HCT116 (cell line): ENCODE data around the gene MRPL18.

Experiments used
- CTCF ChIP-seq, 3 experiments: fragments of 200-600 bp in 1 of 3; sonication (generic) in 1 of 3; IDR thresholded peaks in 2 of 3; conservative IDR thresholded peaks in 1 of 3; 2 replicates each; pipeline ENCODE4 v1.5.1; 2012 to 2017; ENCODE audit warnings: low read depth in 2 of 3, low read length in 2 of 3, antibody characterized with exemption in 1 of 3, borderline replicate concordance in 1 of 3, control low read depth in 1 of 3, mild to moderate bottlenecking in 1 of 3, mixed read lengths in 1 of 3, mixed run types in 1 of 3, moderate library complexity in 1 of 3; ENCODE audit not compliant: insufficient read depth in 1 of 3
- POLR2A ChIP-seq: IDR thresholded peaks from 2 replicates; pipeline ENCODE4 v1.7.0; 2011; ENCODE audit warnings: borderline replicate concordance; ENCODE audit not compliant: insufficient read depth, insufficient read length; ENCODE audit errors: extremely low read depth
- POLR2AphosphoS5 ChIP-seq: IDR thresholded peaks from 2 replicates; pipeline ENCODE4 v1.6.1; 2011; ENCODE audit warnings: mild to moderate bottlenecking, low read depth, low read length, moderate library complexity
- RAD21 ChIP-seq: IDR thresholded peaks from 2 replicates; pipeline ENCODE4 v1.6.1; 2012; ENCODE audit warnings: low read depth, mild to moderate bottlenecking
- REST ChIP-seq: IDR thresholded peaks from 2 replicates; pipeline ENCODE4 v1.6.1; 2012; ENCODE audit warnings: low read depth
- SIN3A ChIP-seq: IDR thresholded peaks from 2 replicates; pipeline ENCODE4 v1.6.1; 2012; ENCODE audit warnings: low read depth
- SP1 ChIP-seq: IDR thresholded peaks from 2 replicates; pipeline ENCODE4 v1.6.1; 2012; ENCODE audit warnings: low read depth
- ZBTB33 ChIP-seq: IDR thresholded peaks from 2 replicates; pipeline ENCODE4 v1.6.1; 2011; ENCODE audit warnings: mild to moderate bottlenecking, low read length, moderate library complexity; ENCODE audit not compliant: insufficient replicate concordance; ENCODE audit errors: extremely low read depth

- no peak for TF ChIP-seq CTCF (IDR thresholded peaks at IDR 0.05 in 2 of 3, conservative IDR thresholded peaks at IDR 0.05 in 1 of 3; ENCODE audit: borderline replicate concordance in 1 of 3, insufficient read depth in 1 of 3, low read depth in 2 of 3, low read length in 2 of 3)
- no peak for TF ChIP-seq SIN3A
- TF ChIP-seq REST, result no peak
- no peak for TF ChIP-seq ZBTB33
- no peak for TF ChIP-seq POLR2A
- TF ChIP-seq RAD21, result no peak
- no peak for TF ChIP-seq POLR2AphosphoS5
- no peak for TF ChIP-seq SP1
Observed at GRCh38 chr6:159788276-159788675, 2.0 kb upstream of the MRPL18 start.
